GM12874 (cell line): ENCODE measurements around the gene EIF1AX.

Experiments used
- TF ChIP-seq, protein P1 (sequence below): IDR thresholded peaks from 2 replicates; pipeline ENCODE4 v1.5.1; 2011; ENCODE audit warnings: low read depth, mild to moderate bottlenecking, control low read depth, low read length, moderate library complexity; ENCODE audit not compliant: insufficient read depth

The EIF1AX gene, protein sequence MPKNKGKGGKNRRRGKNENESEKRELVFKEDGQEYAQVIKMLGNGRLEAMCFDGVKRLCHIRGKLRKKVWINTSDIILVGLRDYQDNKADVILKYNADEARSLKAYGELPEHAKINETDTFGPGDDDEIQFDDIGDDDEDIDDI

DNA sequence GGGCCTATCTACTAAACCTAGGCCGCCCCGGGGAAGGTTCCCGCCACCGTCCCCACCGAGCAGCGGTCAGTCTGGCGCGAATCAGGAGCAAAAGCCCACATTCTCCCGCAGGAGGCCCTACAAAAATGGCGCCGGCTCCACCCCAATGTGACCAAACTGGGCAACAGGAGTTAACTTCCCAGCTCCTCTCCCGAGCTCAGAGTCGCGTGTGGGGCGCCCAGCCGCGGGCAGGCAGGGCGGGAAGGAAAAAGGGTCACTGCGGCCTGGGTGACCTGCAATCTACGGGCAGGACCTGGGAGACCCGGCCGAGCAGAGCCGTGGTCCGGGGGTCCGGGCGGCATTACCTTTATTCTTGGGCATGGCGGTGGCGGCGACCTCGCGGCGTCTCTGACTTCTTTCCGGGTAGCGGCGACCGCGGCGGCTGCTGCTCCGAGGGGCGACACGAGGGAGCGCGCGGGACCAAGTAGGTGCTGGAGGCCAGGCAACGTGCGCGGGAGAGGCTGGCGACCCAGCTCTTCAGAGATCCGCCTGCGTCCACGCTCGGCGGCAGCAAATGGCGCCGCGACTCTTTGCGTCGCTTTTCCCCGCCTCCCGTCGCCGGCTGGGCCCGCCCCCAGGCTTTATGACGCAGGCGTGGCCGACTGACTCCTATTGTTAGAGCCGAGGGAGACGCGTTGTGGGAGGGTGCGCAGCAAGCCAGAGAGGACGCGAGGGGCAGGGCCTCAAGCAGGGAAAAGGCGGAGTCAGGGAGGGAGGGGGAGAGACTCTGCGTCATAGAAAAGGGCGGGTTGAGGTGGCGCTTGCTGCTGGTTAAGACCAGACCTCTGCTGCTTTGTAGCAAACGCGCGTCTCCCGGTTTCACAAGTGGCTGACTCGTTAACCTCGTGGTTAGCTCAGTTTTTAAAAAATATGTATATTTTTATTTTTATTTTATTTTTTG, at the start of gene EIF1AX:
EIF1AX (minus strand) TSS at position 558 of the 940 bp plus-strand sequence; CDS start at position 360, 198 bp downstream.
- TF ChIP-seq, protein P1, sequence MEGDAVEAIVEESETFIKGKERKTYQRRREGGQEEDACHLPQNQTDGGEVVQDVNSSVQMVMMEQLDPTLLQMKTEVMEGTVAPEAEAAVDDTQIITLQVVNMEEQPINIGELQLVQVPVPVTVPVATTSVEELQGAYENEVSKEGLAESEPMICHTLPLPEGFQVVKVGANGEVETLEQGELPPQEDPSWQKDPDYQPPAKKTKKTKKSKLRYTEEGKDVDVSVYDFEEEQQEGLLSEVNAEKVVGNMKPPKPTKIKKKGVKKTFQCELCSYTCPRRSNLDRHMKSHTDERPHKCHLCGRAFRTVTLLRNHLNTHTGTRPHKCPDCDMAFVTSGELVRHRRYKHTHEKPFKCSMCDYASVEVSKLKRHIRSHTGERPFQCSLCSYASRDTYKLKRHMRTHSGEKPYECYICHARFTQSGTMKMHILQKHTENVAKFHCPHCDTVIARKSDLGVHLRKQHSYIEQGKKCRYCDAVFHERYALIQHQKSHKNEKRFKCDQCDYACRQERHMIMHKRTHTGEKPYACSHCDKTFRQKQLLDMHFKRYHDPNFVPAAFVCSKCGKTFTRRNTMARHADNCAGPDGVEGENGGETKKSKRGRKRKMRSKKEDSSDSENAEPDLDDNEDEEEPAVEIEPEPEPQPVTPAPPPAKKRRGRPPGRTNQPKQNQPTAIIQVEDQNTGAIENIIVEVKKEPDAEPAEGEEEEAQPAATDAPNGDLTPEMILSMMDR = no peak

DNA sequence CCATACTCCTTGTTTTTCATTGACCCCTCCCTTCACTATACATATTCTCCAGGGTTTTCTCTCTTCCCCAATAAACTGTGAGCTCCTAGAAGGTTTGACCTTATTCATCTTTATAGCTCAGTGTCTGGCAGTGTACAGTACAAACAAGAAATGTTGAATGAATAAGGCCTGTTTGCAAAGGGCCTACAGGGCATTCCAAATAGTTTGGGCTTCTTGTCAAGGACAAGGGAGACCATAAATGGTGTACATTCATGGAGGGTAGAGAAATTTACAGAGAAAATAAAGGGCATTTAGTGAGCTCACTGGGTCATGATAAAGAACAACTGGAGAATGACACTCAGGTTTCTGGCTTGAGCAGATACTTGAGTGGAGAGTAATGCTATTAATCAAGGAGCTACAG, 47.5 kb upstream of the EIF1AX start:
- TF ChIP-seq, protein P1 = no peak

DNA sequence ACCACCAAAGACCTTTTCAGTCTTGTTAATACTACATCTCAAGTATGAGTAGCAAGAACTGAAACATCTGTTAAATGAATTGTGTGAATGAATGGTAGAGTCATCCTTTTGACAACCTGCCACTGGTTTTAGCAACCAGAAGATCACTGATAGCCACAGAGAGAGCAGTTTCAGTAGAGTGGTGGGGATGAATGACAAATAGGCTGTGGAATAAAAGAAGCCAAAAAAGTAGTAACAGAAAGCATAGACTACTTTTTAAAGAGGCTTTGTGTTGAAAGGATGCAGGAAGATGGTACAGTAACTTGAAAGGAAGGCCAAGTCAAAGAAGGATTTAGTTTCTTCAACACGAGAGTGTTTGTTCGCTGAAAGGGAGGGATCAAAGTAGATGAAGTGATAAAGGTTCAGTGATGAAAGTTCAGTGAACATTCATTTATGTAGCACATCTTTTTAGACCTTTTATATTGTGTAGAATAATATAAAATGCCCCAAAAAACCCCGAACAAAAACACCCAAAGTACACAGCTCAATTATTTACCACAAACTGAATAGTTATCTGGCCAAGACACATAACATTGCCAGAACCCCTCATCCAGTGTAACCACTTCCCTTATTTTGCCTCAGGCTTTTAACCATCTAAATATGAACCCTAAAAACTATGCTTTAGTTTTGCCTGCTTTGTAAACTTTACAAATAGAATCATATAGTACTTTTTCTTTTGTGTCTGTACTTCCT, 40.1 kb upstream of the EIF1AX start:
- TF ChIP-seq, protein P1 = no peak

DNA sequence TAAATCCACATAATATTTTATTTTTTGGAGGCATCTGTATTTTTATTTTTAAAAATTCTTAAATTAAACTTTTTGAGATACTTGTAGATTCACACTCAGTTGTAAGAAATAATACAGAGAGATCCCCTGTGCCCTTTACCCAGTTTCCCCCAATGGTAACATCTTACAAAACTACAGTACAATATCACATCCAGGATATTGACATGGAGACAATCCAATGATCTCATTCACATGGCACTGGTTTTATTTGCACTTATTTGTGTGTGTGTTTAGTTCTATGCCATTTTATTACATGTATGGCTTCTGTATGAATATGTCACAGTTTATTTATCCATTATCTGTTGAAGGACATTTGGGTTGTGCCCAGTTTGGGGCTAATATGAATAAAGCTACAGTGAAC, 35.5 kb upstream of the EIF1AX start:
- TF ChIP-seq, protein P1 = no peak

DNA sequence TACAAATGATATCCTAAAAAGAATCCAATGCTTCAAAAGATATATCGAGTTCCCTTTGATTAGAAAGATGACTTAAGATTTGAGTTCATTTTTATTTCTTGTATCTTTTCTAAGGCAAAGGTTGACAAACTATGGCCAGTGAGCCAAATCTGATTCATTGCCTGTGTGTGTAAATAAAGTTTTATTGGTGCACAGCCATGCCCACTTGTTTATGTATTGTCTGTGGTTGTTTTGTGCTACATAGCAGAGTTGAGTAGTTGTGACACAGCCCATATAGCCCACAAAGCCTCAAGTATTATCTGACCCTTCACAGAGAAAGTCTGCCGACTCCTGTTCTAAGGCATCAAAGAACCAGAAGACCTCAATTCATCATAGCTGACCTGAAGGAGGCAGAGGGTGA, 32.2 kb upstream of the EIF1AX start:
- TF ChIP-seq, protein P1 = no peak

DNA sequence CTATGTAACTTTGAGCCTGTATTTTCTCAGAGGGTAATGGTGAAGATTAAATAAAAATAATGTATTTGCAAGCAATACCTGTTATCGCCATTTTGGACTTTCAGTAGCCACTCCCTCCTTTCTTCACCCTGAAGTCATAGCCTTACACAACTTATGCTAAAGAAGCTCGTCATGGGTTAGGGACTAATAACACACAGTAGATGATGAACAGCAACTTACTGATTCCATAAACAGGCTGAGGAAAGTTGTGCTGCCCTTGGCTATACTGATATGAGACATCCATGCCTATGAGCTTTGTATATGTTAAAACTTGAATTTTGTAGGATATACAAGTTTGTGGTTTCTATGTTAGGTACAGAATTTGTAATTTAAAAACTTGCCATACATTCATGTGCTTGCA, 31.7 kb upstream of the EIF1AX start:
- TF ChIP-seq, protein P1 = no peak

DNA sequence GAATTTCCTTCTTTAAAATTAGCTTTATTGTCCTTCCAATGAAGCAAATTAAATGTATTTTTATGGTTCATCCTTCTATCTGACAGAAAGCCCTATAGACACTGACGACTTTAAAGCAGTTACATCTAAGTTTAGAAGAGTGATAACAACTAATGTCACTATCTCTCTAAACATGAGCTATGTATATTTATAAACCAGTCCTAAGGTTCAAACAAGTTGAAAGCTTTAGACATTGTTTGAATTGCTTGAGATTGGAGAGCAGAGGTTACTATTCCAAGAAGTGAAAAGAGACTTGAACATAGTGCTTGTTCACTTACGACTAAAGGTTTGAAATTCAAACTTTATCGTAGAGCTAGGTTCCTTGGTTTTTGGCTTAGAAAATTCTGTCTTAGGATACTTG, 30.2 kb upstream of the EIF1AX start:
- TF ChIP-seq, protein P1 = no peak
